GM23248 (cell line): ENCODE measurements around the gene LTB4R.

ENCODE experiments used
- EZH2 ChIP-seq: fragments of 200-600 bp; sonication (generic); IDR thresholded peaks from 2 replicates; pipeline ENCODE4 v1.6.1; 2018; ENCODE audit warnings: antibody characterized with exemption, mild to moderate bottlenecking; ENCODE audit not compliant: insufficient read depth, poor library complexity, severe bottlenecking
- EZH2phosphoT487 ChIP-seq: fragments of 200-600 bp; sonication (generic); IDR thresholded peaks from 2 replicates; pipeline ENCODE4 v1.6.1; 2018; ENCODE audit warnings: antibody characterized with exemption, moderate library complexity, mild to moderate bottlenecking, low read depth; ENCODE audit not compliant: insufficient read depth

GRCh38 chr14:24272467-24272866, 38.8 kb upstream of the LTB4R start:
- TF ChIP-seq EZH2phosphoT487, result no peak
- no peak for TF ChIP-seq EZH2
